D341Med (cell line): ENCODE results near the gene SGCD.

ENCODE experiments used
- DNase-seq: peaks from one replicate; pipeline ENCODE4 v3.0.0; 2012; ENCODE audit warnings: low spot score

The SGCD gene

GRCh38 chr5:156693113-156693512, 366.1 kb downstream of the SGCD start:
- no peak for DNase-seq

- no peak for DNase-seq
These were observed 367.6 kb downstream of the SGCD start for GRCh38 chr5:156694598-156694997.

- no peak for DNase-seq
These were observed 368.8 kb downstream of the SGCD start for GRCh38 chr5:156695774-156696173.

- no peak for DNase-seq
These were observed 371.4 kb downstream of the SGCD start for GRCh38 chr5:156698323-156698722.

GRCh38 chr5:156699147-156699546, 372.2 kb downstream of the SGCD start:
- DNase-seq, result no peak

- no peak for DNase-seq
These were observed 377.2 kb downstream of the SGCD start for GRCh38 chr5:156704139-156704538.

GRCh38 chr5:156706631-156707030, 379.7 kb downstream of the SGCD start:
- no peak for DNase-seq

- DNase-seq, result no peak
These were observed 380.8 kb downstream of the SGCD start for GRCh38 chr5:156707750-156708149.

GRCh38 chr5:156715287-156715686, 388.3 kb downstream of the SGCD start:
- no peak for DNase-seq

GRCh38 chr5:156716591-156717380, 389.8 kb downstream of the SGCD start:
- no peak for DNase-seq

- no peak for DNase-seq
These were observed 392.0 kb downstream of the SGCD start for GRCh38 chr5:156718985-156719384.

GRCh38 chr5:156722358-156722757, 395.4 kb downstream of the SGCD start:
- no peak for DNase-seq

- DNase-seq, result no peak
These were observed 408.5 kb downstream of the SGCD start for GRCh38 chr5:156735477-156735876.

GRCh38 chr5:156741516-156741915, 414.6 kb downstream of the SGCD start:
- DNase-seq, result no peak

- DNase-seq, result no peak
These were observed 426.9 kb downstream of the SGCD start for GRCh38 chr5:156753846-156754245.

- no peak for DNase-seq
These were observed 428.6 kb downstream of the SGCD start for GRCh38 chr5:156755421-156756087.

GRCh38 chr5:156758011-156758791, 431.2 kb downstream of the SGCD start:
- no peak for DNase-seq

- no peak for DNase-seq
These were observed 432.2 kb downstream of the SGCD start for GRCh38 chr5:156759156-156759555.

- DNase-seq, result no peak
These were observed 435.8 kb downstream of the SGCD start for GRCh38 chr5:156762771-156763170.

GRCh38 chr5:156764176-156764971, 437.4 kb downstream of the SGCD start:
- no peak for DNase-seq

- no peak for DNase-seq
These were observed 447.3 kb downstream of the SGCD start for GRCh38 chr5:156774273-156774672.

GRCh38 chr5:156778139-156778706, 451.3 kb downstream of the SGCD start:
- DNase-seq, result no peak
